Bronchial epithelial cell (primary cell): ENCODE measurements around the gene CD226. TPM values are rescaled to one million over a fixed set of nuclear protein-coding genes. Genes with fewer than 3 reads are reported as not detected.

Source experiments
- DNase-seq: peaks from one replicate; pipeline ENCODE4 v3.0.0-alpha.2; 2010; ENCODE audit warnings: low read depth
- FAIRE-seq: peaks from 2 replicates; lab custom pipeline; 2011; peaks lifted over from hg19 to GRCh38; lab: Jason Lieb, UNC
- H3K27me3 ChIP-seq: 2 replicates; pipeline ENCODE4 v1.5.1; 2011; ENCODE audit warnings: low read length; ENCODE audit not compliant: control insufficient read depth, insufficient read depth
- H3K36me3 ChIP-seq: 2 replicates; pipeline ENCODE4 v1.5.1; 2011; ENCODE audit warnings: low read length; ENCODE audit not compliant: control insufficient read depth, insufficient read depth
- H3K4me3 ChIP-seq: 2 replicates; pipeline ENCODE4 v1.5.1; 2011; ENCODE audit warnings: mild to moderate bottlenecking, low read depth, low read length, control low read depth
- CTCF ChIP-seq: IDR thresholded peaks from 2 replicates; pipeline ENCODE4 v1.5.1; 2011; ENCODE audit warnings: mild to moderate bottlenecking, moderate library complexity, low read length, control low read depth, inconsistent platforms; ENCODE audit not compliant: insufficient read depth, severe bottlenecking
- total RNA-seq: library from RNA; depleted of rRNA; stranded (reverse); fragments of >200 nt; gene quantifications from 2 replicates; pipeline ENCODE4 v1.2.1, GENCODE V29; 2014

CD226 gene
- total RNA-seq, 1 donor from 2014 or later: 0.53 TPM

GRCh38 chr18:69895066-69896047 is 52.3 kb downstream of the CD226 start:
- FAIRE-seq (no peak), DNase-seq (no peak)
- Histone ChIP-seq H3K36me3 (no peaks in the 10 kb centered on the region), H3K4me3 (no peak overlapping the region), H3K27me3 (no peaks in the 10 kb centered on the region)
- no peak for TF ChIP-seq CTCF

GRCh38 chr18:69894467-69894866 is 53.2 kb downstream of the CD226 start:
- no peak for TF ChIP-seq CTCF
- DNase-seq (no peak), FAIRE-seq (no peak)
- H3K27me3 ChIP-seq: no peaks in the 10 kb centered on the region
- no peak overlapping the region for H3K4me3 ChIP-seq
- no peaks in the 10 kb centered on the region for H3K36me3 ChIP-seq

- H3K36me3 ChIP-seq: no peaks in the 10 kb centered on the region
- FAIRE-seq: no peak
- H3K4me3 ChIP-seq: no peak overlapping the region
- no peaks in the 10 kb centered on the region for H3K27me3 ChIP-seq
- TF ChIP-seq CTCF: no peak
- DNase-seq: no peak
These were observed 57.1 kb downstream of the CD226 start for GRCh38 chr18:69890558-69890957.

GRCh38 chr18:69889009-69889408 is 58.7 kb downstream of the CD226 start:
- Histone ChIP-seq H3K27me3 (no peaks in the 10 kb centered on the region), H3K4me3 (no peak overlapping the region), H3K36me3 (no peaks in the 10 kb centered on the region)
- no peak for TF ChIP-seq CTCF
- no peak for DNase-seq
- FAIRE-seq: no peak

GRCh38 chr18:69887256-69887655 is 60.4 kb downstream of the CD226 start:
- TF ChIP-seq CTCF: no peak
- no peak for FAIRE-seq
- Histone ChIP-seq H3K27me3 (no peaks in the 10 kb centered on the region), H3K36me3 (no peaks in the 10 kb centered on the region), H3K4me3 (no peak overlapping the region)
- no peak for DNase-seq
